K562 treated with DMSO at 1 percent for 12 hours (cell line): ENCODE measurements around the gene C14orf93. TPM values are rescaled to one million over a fixed set of nuclear protein-coding genes. Genes with fewer than 3 reads are reported as not detected.

Source experiments
- total RNA-seq: library from RNA; unstranded; fragments of 300-600 nt; gene quantifications from 2 replicates; pipeline ENCODE4 v1.2.3, GENCODE V29; 2022; ENCODE audit not compliant: insufficient read depth

The C14orf93 gene
- total RNA-seq: 17.4 and 17.6 TPM in 2 replicates

GRCh38 chr14:23009939-23010726 lies at the start of gene C14orf93:
Gene C14orf93 (minus strand): TSS chr14:23010143. CDS start chr14:22999023, 11,120 bp downstream.

GRCh38 chr14:23056956-23057756 lies 47.2 kb upstream of the C14orf93 start, which contains the start of gene CDH24:
Gene CDH24 (minus strand): TSS chr14:23057520. CDS start chr14:23055733, 1,787 bp downstream.

GRCh38 chr14:23042162-23042965 lies 32.4 kb upstream of the C14orf93 start, which contains the start of gene PSMB11:
Gene PSMB11 (plus strand): TSS chr14:23042212. CDS start chr14:23042226, 14 bp downstream.

GRCh38 chr14:23034498-23035302 lies 24.8 kb upstream of the C14orf93 start, which contains the start of gene PSMB5:
Gene PSMB5 (minus strand): TSS chr14:23034900. CDS start chr14:23034881, 19 bp downstream.

GRCh38 chr14:22982477-22983245 lies 27.3 kb downstream of the C14orf93 start, which contains the start of gene AJUBA:
Gene AJUBA (minus strand): TSS chr14:22982551. CDS start chr14:22982266, 285 bp downstream.

Other genes starting within 250 kb of the C14orf93 start
- 90.5 and 145 TPM in 2 replicates for gene OXA1L, start 243.5 kb downstream of the C14orf93 start, total RNA-seq
- gene SLC7A7, start 194.7 kb downstream of the C14orf93 start, total RNA-seq: 0.51 TPM in 1 of 2 replicates, not detected in the other
- gene MRPL52, start 180.3 kb downstream of the C14orf93 start, total RNA-seq: 92.9 and 111 TPM in 2 replicates
- 5.2 and 5.9 TPM in 2 replicates for gene MMP14, start 173.6 kb downstream of the C14orf93 start, total RNA-seq
- gene LRP10, start 138.4 kb downstream of the C14orf93 start, total RNA-seq: 35.5 and 67.9 TPM in 2 replicates
- gene REM2, start 126.9 kb downstream of the C14orf93 start, total RNA-seq: 1.4 and 2.4 TPM in 2 replicates
- 33.5 and 55.8 TPM in 2 replicates for gene RBM23, start 91.0 kb downstream of the C14orf93 start, total RNA-seq
- 90.7 and 101 TPM in 2 replicates for gene PRMT5, start 80.8 kb downstream of the C14orf93 start, total RNA-seq
- gene HAUS4, start 53.1 kb downstream of the C14orf93 start, total RNA-seq: 103 and 107 TPM in 2 replicates
- 11.3 and 16.2 TPM in 2 replicates for gene AJUBA, start 27.6 kb downstream of the C14orf93 start, total RNA-seq
- gene PSMB5, start 24.8 kb upstream of the C14orf93 start, total RNA-seq: 115 and 148 TPM in 2 replicates
- gene PSMB11, start 32.1 kb upstream of the C14orf93 start, total RNA-seq: not detected in 2 replicates
- gene CDH24, start 47.4 kb upstream of the C14orf93 start, total RNA-seq: 10.6 and 17.6 TPM in 2 replicates
- 64.4 and 136 TPM in 2 replicates for gene ACIN1, start 85.0 kb upstream of the C14orf93 start, total RNA-seq
- gene C14orf119, start 85.4 kb upstream of the C14orf93 start, total RNA-seq: 44.9 and 45.3 TPM in 2 replicates
- not detected in 2 replicates for gene CIROP, start 94.8 kb upstream of the C14orf93 start, total RNA-seq
- gene CEBPE, start 109.1 kb upstream of the C14orf93 start, total RNA-seq: not detected in 2 replicates
- 1.3 and 8.0 TPM in 2 replicates for gene SLC7A8, start 173.5 kb upstream of the C14orf93 start, total RNA-seq
- not detected in 2 replicates for gene RNF212B, start 227.8 kb upstream of the C14orf93 start, total RNA-seq